ENCODE results near the gene RGS3. TPM values are rescaled to one million over a fixed set of nuclear protein-coding genes. Genes with fewer than 3 reads are reported as not detected.

RGS3 gene
- total and polyA plus RNA-seq, 10 donors, result 17.5 to 122 (median 82.5) TPM

DNA sequence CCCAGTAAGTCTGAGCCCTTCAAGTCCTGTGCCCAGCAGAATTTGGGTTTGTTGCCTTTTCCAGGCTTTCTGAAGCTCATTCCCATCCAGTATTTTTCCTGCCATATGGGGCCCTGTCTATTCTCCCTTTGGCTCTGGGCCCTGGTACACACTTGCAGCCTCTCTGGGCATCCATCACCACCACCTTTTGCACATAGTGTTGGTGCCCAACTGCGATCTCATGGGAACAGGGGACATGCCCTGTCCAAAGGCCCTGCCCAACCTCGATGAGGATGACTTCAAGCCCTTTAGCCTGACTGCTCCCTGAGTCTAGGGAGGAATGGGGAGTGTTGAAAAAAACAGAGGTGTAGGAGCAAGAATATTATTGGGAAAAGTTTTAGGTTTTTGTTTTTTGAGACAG, 11.5 kb downstream of the RGS3 start:
- DNase-seq, result no peak
- Histone ChIP-seq H3K4me1 (peaks cover 0 to 10% (median 4%) of the 10 kb centered on the region in 6 donors), H3K27me3 (replicated peaks in 1 of 7) (no peaks in the 10 kb centered on the region), H3K36me3 (no peaks in the 10 kb centered on the region), H3K27ac (no peak overlapping the region), H3K9me3 (no peaks in the 10 kb centered on the region), H3K4me3 (no peak overlapping the region)
- intact Hi-C loops (cut with DNase I; ENCODE audit: low total_unique reads), result no loop called here
- TF ChIP-seq CTCF (IDR thresholded peaks at IDR 0.05 in 8 of 11, conservative IDR thresholded peaks at IDR 0.05 in 3 of 11) (no peak), POLR2A (IDR thresholded peaks at IDR 0.05) (no peak)
- 84 to 98% (median 92%) methylated on average over 2 of the region's 2 CpGs for WGBS, 5 donors

DNA sequence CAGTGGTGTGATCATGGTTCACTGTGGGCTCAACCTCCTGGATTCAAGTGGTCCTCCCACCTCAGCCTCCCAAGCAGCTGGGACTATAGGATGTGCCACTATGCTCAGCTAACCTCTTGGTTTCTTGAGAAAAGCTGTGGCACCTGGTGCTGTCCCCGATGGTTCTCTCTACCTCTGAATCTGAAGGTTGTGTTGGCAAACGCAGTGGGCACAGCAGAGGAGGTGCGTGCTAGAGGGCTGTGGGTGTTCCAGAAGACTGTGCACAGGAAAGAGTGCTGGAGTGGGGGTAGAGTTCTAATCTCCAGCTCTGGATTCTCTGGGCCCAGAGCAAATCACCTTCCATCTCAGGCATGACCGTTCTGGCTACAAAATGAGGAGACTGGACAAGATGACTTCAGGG, 12.5 kb downstream of the RGS3 start:
- TF ChIP-seq CTCF (IDR thresholded peaks at IDR 0.05 in 8 of 11, conservative IDR thresholded peaks at IDR 0.05 in 3 of 11) (no peak), POLR2AphosphoS5 (IDR thresholded peaks at IDR 0.05) (no peak), POLR2A (IDR thresholded peaks at IDR 0.05) (no peak)
- no peak for DNase-seq
- no peaks in the 10 kb centered on the region for H3K27me3 ChIP-seq (replicated peaks in 1 of 7)
- peaks cover 0 to 14% (median 4%) of the 10 kb centered on the region in 6 donors for H3K4me1 ChIP-seq
- H3K4me3 ChIP-seq, result no peak overlapping the region
- intact Hi-C loops (cut with DNase I; ENCODE audit: low total_unique reads), result no loop called here
- H3K9me3 ChIP-seq, result no peaks in the 10 kb centered on the region
- H3K36me3 ChIP-seq, result no peaks in the 10 kb centered on the region
- 85 to 97% (median 94%) methylated on average over 4 of the region's 4 CpGs for WGBS, 5 donors
- no peak overlapping the region for H3K27ac ChIP-seq

DNA sequence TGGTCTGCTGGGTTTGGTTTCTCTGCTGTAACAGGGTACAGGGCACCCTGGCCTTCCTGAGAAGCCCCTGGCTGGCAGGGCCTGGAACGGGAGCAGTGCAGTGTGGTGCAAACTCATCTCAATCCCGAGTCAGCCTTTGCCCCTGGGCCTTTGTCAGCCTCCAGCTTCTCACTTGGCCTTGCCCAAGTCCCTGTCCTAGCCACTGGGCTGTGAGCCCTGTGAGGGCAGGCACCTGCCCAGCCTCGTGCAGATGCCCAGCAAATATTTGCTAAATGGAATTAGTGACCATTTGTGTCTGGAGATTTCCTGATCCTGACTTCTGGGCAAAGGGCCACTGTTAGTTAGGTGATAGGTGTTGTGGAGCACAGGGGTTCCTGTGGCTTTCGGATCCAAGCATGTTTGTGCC, 13.0 kb downstream of the RGS3 start:
- intact Hi-C loops (cut with DNase I; ENCODE audit: low total_unique reads), result no loop called here
- DNase-seq, result no peak
- H3K27ac ChIP-seq, result no peak overlapping the region
- peaks cover 0 to 19% (median 4%) of the 10 kb centered on the region in 6 donors for H3K4me1 ChIP-seq
- no peaks in the 10 kb centered on the region for H3K9me3 ChIP-seq
- H3K36me3 ChIP-seq, result no peaks in the 10 kb centered on the region
- TF ChIP-seq CTCF (IDR thresholded peaks at IDR 0.05 in 8 of 11, conservative IDR thresholded peaks at IDR 0.05 in 3 of 11) (no peak), POLR2AphosphoS5 (IDR thresholded peaks at IDR 0.05) (no peak), POLR2A (IDR thresholded peaks at IDR 0.05) (no peak)
- H3K4me3 ChIP-seq, result no peak overlapping the region
- 83 to 94% (median 89%) methylated on average over 3 to 4 of the region's 4 CpGs for WGBS, 5 donors
- H3K27me3 ChIP-seq (replicated peaks in 1 of 7), result no peaks in the 10 kb centered on the region

DNA sequence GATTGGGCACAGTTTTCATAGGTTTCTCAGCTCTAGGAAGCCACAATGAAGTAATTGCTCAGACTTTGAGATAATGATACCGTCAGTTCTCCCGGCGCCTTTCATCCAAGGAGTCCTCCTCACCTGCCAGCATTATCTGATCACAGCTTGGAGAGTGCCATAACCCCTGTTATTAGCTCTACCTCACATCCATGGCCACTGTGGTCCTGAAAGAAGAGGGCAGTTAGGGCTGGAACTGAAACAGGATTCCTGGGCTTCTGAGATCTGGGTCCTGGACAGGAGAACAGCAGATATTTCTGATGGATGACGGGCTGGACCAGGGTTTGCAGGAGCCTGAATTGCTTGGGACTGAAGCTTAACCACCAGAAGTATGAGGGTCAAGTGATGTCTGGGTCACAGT, 13.5 kb downstream of the RGS3 start:
- DNase-seq, result no peak
- H3K36me3 ChIP-seq, result no peaks in the 10 kb centered on the region
- H3K27ac ChIP-seq, result no peak overlapping the region
- intact Hi-C loops (cut with DNase I; ENCODE audit: low total_unique reads), result no loop called here
- H3K4me1 ChIP-seq, result peaks cover 0 to 21% (median 4%) of the 10 kb centered on the region in 6 donors
- WGBS, 5 donors, result 93 to 99% (median 95%) methylated on average over 4 of the region's 4 CpGs
- no peaks in the 10 kb centered on the region for H3K27me3 ChIP-seq (replicated peaks in 1 of 7)
- no peaks in the 10 kb centered on the region for H3K9me3 ChIP-seq
- TF ChIP-seq CTCF (IDR thresholded peaks at IDR 0.05 in 8 of 11, conservative IDR thresholded peaks at IDR 0.05 in 3 of 11) (no peak), POLR2AphosphoS5 (IDR thresholded peaks at IDR 0.05) (no peak), POLR2A (IDR thresholded peaks at IDR 0.05) (no peak)
- no peak overlapping the region for H3K4me3 ChIP-seq
